Heart right ventricle (tissue), 16 donors: ENCODE measurements around the gene SLC3A2. TPM values are rescaled to one million over a fixed set of nuclear protein-coding genes. Genes with fewer than 3 reads are reported as not detected.

Experiments
- ATAC-seq, 8 donors: fragments of 200-7000 bp; cut with Tn5 transposase; one replicate each; pipeline ENCODE4 v1.9.1; 2020; ENCODE audit warnings: mild to moderate bottlenecking in 8 of 8, moderate library complexity in 8 of 8, moderate number of reproducible peaks in 1 of 8
- DNase-seq, 2 donors: peaks; one replicate each; pipeline ENCODE4 v3.0.0-alpha.2; 2020
- H3K27ac ChIP-seq, 10 donors: fragments of 200-600 bp; sonication (generic) in 2 of 10; one replicate each; pipeline versions ENCODE4 v1.5.0 to v1.8.0; 2020 to 2022; ENCODE audit warnings: mild to moderate bottlenecking in 3 of 10
- H3K27me3 ChIP-seq, 7 donors: fragments of 200-600 bp; one replicate each; pipeline ENCODE4 v1.8.0; 2021 to 2022; ENCODE audit warnings: mild to moderate bottlenecking in 2 of 7
- H3K36me3 ChIP-seq, 9 donors: fragments of 200-600 bp; sonication (generic) in 1 of 9; one replicate each; pipeline versions ENCODE4 v1.5.0 to v1.8.0; 2020 to 2022; ENCODE audit warnings: mild to moderate bottlenecking in 2 of 9
- H3K4me1 ChIP-seq, 9 donors: fragments of 200-600 bp; sonication (generic) in 1 of 9; one replicate each; pipeline versions ENCODE4 v1.5.0 to v1.8.0; 2020 to 2022; ENCODE audit warnings: mild to moderate bottlenecking in 4 of 9
- H3K4me3 ChIP-seq, 10 donors: fragments of 200-600 bp; sonication (generic) in 2 of 10; one replicate each; pipeline versions ENCODE4 v1.5.0 to v1.8.0; 2020 to 2022; ENCODE audit warnings: mild to moderate bottlenecking in 7 of 10, moderate library complexity in 2 of 10
- H3K9me3 ChIP-seq, 11 donors: fragments of 200-600 bp in 10 of 11; sonication (generic) in 2 of 11; one replicate each; pipeline versions ENCODE4 v1.5.0 to v1.8.0; 2013 to 2022; ENCODE audit warnings: mild to moderate bottlenecking in 2 of 11, control low read depth in 1 of 11, moderate library complexity in 1 of 11
- CTCF ChIP-seq, 9 donors: fragments of 200-600 bp; sonication (generic) in 2 of 9; IDR thresholded peaks; one replicate each; pipeline versions ENCODE4 v1.5.0 to v1.8.0; 2021 to 2022; ENCODE audit warnings: antibody characterized with exemption in 9 of 9, mild to moderate bottlenecking in 5 of 9, moderate library complexity in 1 of 9
- WGBS, 2 donors: extraction: QIAGEN DNeasy Blood & Tissue Kit; methylation state at CpG; one replicate each; pipeline ENCODE4 v1.1.7; 2013; ENCODE audit warnings: inconsistent platforms in 1 of 2; 5-methylcytosine and 5-hydroxymethylcytosine counted together
- intact Hi-C, 10 donors: fragments of 100-400 bp; cut with DNase I; formaldehyde crosslinking; loops; one replicate each; pipeline versions ENCODE4 v1.11.1 to v1.14.2; 2022
- long read RNA-seq, 3 donors: library from polyadenylated mRNA; unstranded; transcript quantifications; one replicate each; pipeline ENCODE4 v2.0.0, GENCODE V29; 2020 to 2021
- polyA plus RNA-seq, 2 donors: library from polyadenylated mRNA; stranded (reverse); fragments of 200-250 nt; gene quantifications; one replicate each; pipeline ENCODE4 v1.2.3, GENCODE V29; 2013
- total RNA-seq, 10 donors: library from RNA; stranded (reverse); fragmentation: NEBNext Ultra II Directional in 3 of 10; extraction: Animal tissue kit (Norgen Biotek cat#: 25700) in 3 of 10; gene quantifications; one replicate each; pipeline versions ENCODE4 v1.2.1 to v1.2.4, GENCODE V29; 2021 to 2023
- donor health status: Arrhythmogenic right ventricular cardiomyopathy.
- donor health status: ischemic (EF 13 %, LVEDD 7.1; RV severe dilation, severe dysfunction).
- donor health status: healthy with polysubstance abuse.
- donor health status: DM: no; HTN: yes; CAD: no.
- donor health status: DM: no; HTN: no; CAD: no.
- donor health status: ischemic (EF 25% LVEDD 6.9; RV normal size, moderate dysfunction).
- donor health status: ischemic (EF 25% LVEDD 5.7; RV mildly dilated, moderate dysfunction).
- donor health status: healthy.
- donor health status: DM: yes; HTN: yes; CAD: no.
- donor health status: Ischemic cardiomyopathy.
- donor health status: ischemic (EF 35%, LVEDD 5.7; RV mildly dilated, moderate dysfunction).
- donor health status: nonischemic (EF 11% LVEDD 7.7; RV severe dilation, severe dysfunction).
- donor health status: DM: yes; HTN: yes; CAD: no.
- donor health status: PGD.
- donor health status: ischemic (EF 29% LVEDD 5.4; RV normal size, mild dysfunction).
- donor health status: nonischemic (EF 23%, LVEDD 6.1; RV moderate dilation, normal function).

SLC3A2 gene
- total RNA-seq (10 to 100 TPM; 32.0 to 78.4 (median 42.6) TPM), polyA plus RNA-seq (100 to 1,000 TPM in 1 of 2 donors, 10 to 100 TPM in 1; 36.2 to 110 TPM)
- long read RNA-seq, donor 1, transcript SLC3A2-201 (9 exons, 1,904 nt) = major isoform, 38 of 51 reads
- long read RNA-seq, donor 1, partial matches to known transcripts = 3 of 51 reads
- long read RNA-seq, donor 1, other reads (novel, unspliced or antisense) = 5 of 51 reads
- long read RNA-seq, donor 2, transcript SLC3A2-201 (9 exons, 1,904 nt) = major isoform, 33 of 38 reads
- long read RNA-seq, donor 2, partial matches to known transcripts = 0 of 38 reads
- long read RNA-seq, donor 2, other reads (novel, unspliced or antisense) = 1 of 38 reads
- long read RNA-seq, donor 3, transcript SLC3A2-203 (12 exons, 2,161 nt) = minor isoform, 7 of 181 reads
- long read RNA-seq, donor 3, transcript SLC3A2-201 (9 exons, 1,904 nt) = major isoform, 144 of 181 reads
- long read RNA-seq, donor 3, partial matches to known transcripts = 3 of 181 reads
- long read RNA-seq, donor 3, other reads (novel, unspliced or antisense) = 21 of 181 reads

- TF ChIP-seq CTCF (IDR thresholded peaks at IDR 0.05) = peak; percentile 21 to 93 (median 70)
- ATAC-seq (peak; percentile 90 to 95 (median 94)), DNase-seq (peak; percentile 86 to 89)
- Histone ChIP-seq H3K9me3 (no peaks in the 10 kb centered on the region), H3K27ac (peak within 1 kb of the TSS; percentile 79 to 100 (median 98)), H3K4me3 (peak within 1 kb of the TSS; percentile 46 to 100 (median 88)), H3K4me1 (peaks cover 16 to 57% (median 41%) of the 10 kb centered on the region in 9 donors), H3K36me3 (peaks cover 5 to 40% (median 36%) of the 10 kb centered on the region in 9 donors), H3K27me3 (no peaks in the 10 kb centered on the region)
- 0 to 1% methylated on average over 69 of the region's 69 CpGs for WGBS, 2 donors
- intact Hi-C loops = loop anchor here in 1 of 10 donors (2.0 kb wide), 1 partner anchor 38 kb away; no protein-coding TSS in a partner anchor
These were observed at the start of gene SLC3A2 for GRCh38 chr11:62880803-62881578. TSS of gene SLC3A2 (plus strand) at chr11:62880896. CDS start at chr11:62881024, 128 bp downstream.

- Histone ChIP-seq H3K4me3 (peak overlapping the region; percentile 65 to 99 (median 88)), H3K27me3 (no peaks in the 10 kb centered on the region), H3K27ac (peak overlapping the region; percentile 82 to 97 (median 94)), H3K4me1 (peaks cover 8 to 49% (median 44%) of the 10 kb centered on the region in 9 donors), H3K36me3 (peaks cover 0 to 73% (median 41%) of the 10 kb centered on the region in 9 donors), H3K9me3 (no peaks in the 10 kb centered on the region)
- DNase-seq (no peak), ATAC-seq (peak in 3 of 8 donors; percentile 0 to 4 (median 1))
- TF ChIP-seq CTCF (IDR thresholded peaks at IDR 0.05) = no peak
- 1% methylated on average over 33 of the region's 33 CpGs for WGBS, 2 donors
- intact Hi-C loops = loop anchor here in 6 of 10 donors (2.0 to 10.0 kb wide), 5 partner anchors 24 to 226 kb away; partner anchors contain the start of genes TMEM179B (in 3 of the 6), TMEM223 (in 3 of the 6) and MTA2 (in 1 of the 6)
These were observed 49.7 kb upstream of the SLC3A2 start for GRCh38 chr11:62830904-62831519.

DNA sequence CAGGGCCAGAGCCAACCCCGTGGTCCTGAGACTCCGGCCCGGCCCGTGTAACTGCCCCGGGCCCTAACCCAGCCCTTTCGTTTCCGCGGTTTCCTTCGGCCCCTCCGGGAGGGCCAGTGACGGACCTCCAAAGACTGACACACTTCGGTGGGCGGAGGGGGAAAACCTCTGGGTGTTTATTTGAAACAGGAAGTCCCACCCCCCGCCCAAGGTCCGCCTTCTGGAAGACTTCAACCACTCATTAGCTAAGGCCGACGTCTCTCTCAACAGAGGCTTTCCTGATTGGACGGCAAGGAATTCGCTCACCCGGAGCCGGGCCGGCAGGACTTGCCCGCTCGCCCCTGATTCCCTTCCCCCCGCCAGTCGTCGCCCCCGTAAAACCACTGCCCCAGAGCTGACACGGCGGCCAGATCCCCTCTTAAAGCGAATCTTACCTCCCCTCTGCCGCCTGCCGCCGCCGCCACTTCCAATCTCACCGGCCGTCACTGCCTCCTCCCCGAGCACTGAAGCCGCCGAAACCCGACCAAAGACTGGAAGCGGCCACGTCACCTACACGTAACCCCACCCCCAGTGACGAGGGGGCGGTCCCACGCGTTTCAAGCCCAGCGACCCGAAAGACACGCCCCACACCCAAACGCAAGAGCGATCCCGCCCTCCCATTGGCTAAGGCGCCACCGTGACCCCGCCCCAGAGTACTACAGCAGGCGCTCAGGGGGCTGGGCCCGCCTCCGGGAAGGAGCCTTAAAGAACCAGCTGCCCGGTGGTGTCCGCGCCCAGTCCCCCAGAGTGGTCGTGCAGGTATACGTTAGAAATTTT lies 49.0 kb upstream of the SLC3A2 start, which contains the start of gene STX5:
STX5 (minus strand) TSS at position 532 of the 816 bp plus-strand sequence. CDS start 808 bp downstream, outside the sequence.
- Histone ChIP-seq H3K27ac (peak within 1 kb of the TSS; percentile 82 to 97 (median 94)), H3K4me3 (peak within 1 kb of the TSS; percentile 65 to 99 (median 88)), H3K36me3 (peaks cover 0 to 73% (median 37%) of the 10 kb centered on the region in 9 donors), H3K27me3 (no peaks in the 10 kb centered on the region), H3K9me3 (no peaks in the 10 kb centered on the region), H3K4me1 (peaks cover 8 to 49% (median 44%) of the 10 kb centered on the region in 9 donors)
- ATAC-seq = peak; percentile 98 to 99 (median 98)
- TF ChIP-seq CTCF (IDR thresholded peaks at IDR 0.05) = no peak
- intact Hi-C loops = loop anchor here in 6 of 10 donors (2.0 to 10.0 kb wide), 5 partner anchors 25 to 227 kb away; partner anchors contain the start of genes TMEM179B (in 3 of the 6), TMEM223 (in 3 of the 6) and MTA2 (in 1 of the 6)
- DNase-seq = peak; percentile 99 to 100
- 0 to 1% methylated on average over 65 of the region's 65 CpGs for WGBS, 2 donors
